Measurements from ENCODE around the gene CD200.

DNA sequence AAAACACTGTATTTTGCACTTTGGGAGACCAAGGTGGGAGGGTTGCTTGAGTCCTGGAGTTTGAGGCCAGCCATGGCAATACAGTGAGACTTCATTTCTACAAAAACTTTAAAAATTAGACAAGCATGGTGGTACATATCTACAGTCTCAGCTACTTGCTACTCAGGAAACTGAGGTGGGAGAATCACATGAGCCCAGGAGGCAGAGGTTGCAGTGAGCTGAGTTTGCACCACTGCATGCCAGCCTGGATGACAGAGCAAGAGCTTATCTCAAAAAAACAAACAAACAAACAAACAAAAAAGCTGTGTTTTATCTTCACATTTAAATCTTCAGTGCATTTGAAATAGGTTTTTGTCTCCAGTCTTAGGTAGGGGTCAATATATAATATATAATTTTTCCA lies 34.2 kb upstream of the CD200 start:
- TF ChIP-seq, protein P1, sequence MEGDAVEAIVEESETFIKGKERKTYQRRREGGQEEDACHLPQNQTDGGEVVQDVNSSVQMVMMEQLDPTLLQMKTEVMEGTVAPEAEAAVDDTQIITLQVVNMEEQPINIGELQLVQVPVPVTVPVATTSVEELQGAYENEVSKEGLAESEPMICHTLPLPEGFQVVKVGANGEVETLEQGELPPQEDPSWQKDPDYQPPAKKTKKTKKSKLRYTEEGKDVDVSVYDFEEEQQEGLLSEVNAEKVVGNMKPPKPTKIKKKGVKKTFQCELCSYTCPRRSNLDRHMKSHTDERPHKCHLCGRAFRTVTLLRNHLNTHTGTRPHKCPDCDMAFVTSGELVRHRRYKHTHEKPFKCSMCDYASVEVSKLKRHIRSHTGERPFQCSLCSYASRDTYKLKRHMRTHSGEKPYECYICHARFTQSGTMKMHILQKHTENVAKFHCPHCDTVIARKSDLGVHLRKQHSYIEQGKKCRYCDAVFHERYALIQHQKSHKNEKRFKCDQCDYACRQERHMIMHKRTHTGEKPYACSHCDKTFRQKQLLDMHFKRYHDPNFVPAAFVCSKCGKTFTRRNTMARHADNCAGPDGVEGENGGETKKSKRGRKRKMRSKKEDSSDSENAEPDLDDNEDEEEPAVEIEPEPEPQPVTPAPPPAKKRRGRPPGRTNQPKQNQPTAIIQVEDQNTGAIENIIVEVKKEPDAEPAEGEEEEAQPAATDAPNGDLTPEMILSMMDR (IDR thresholded peaks at IDR 0.05) = no peak
- no peak for TF ChIP-seq POLR2A (IDR thresholded peaks at IDR 0.05)

All from uterus (tissue), 2 donors.